Spleen (tissue), 11 donors: ENCODE data around the gene SCYGR3. TPM values are rescaled to one million over a fixed set of nuclear protein-coding genes. Genes with fewer than 3 reads are reported as not detected.

Source experiments
- DNase-seq: peaks from one replicate; pipeline ENCODE4 v3.0.0-alpha.2; 2020
- H3K27ac ChIP-seq, 8 donors: fragments of 200-600 bp; sonication (generic) in 7 of 8; 1 replicate in 4 of 8; 2 replicates in 4 of 8; pipeline versions ENCODE4 v1.5.0 to v1.8.0; 2016 to 2021; ENCODE audit warnings: inconsistent platforms in 4 of 8, mild to moderate bottlenecking in 4 of 8, moderate library complexity in 1 of 8
- H3K27me3 ChIP-seq, 7 donors: fragments of 200-600 bp; sonication (generic) in 6 of 7; replicated peaks in 1 of 7; 1 replicate in 4 of 7; 2 replicates in 3 of 7; pipeline versions ENCODE4 v1.5.0 to v1.8.0; 2016 to 2021; ENCODE audit warnings: inconsistent platforms in 3 of 7, mild to moderate bottlenecking in 1 of 7
- H3K36me3 ChIP-seq, 6 donors: fragments of 200-600 bp; sonication (generic) in 5 of 6; 1 replicate in 4 of 6; 2 replicates in 2 of 6; pipeline versions ENCODE4 v1.5.0 to v1.8.0; 2016 to 2021; ENCODE audit warnings: inconsistent platforms in 2 of 6
- H3K4me1 ChIP-seq, 6 donors: fragments of 200-600 bp; sonication (generic) in 5 of 6; 1 replicate in 3 of 6; 2 replicates in 3 of 6; pipeline versions ENCODE4 v1.5.0 to v1.8.0; 2016 to 2021; ENCODE audit warnings: inconsistent platforms in 3 of 6
- H3K4me3 ChIP-seq, 8 donors: fragments of 200-600 bp; sonication (generic) in 7 of 8; 1 replicate in 4 of 8; 2 replicates in 4 of 8; pipeline versions ENCODE4 v1.5.0 to v1.8.0; 2016 to 2021; ENCODE audit warnings: inconsistent platforms in 4 of 8, mild to moderate bottlenecking in 4 of 8, moderate library complexity in 2 of 8
- H3K9me3 ChIP-seq, 8 donors: fragments of 200-600 bp; sonication (generic) in 7 of 8; 1 replicate in 4 of 8; 2 replicates in 4 of 8; pipeline versions ENCODE4 v1.5.0 to v1.8.0; 2016 to 2021; ENCODE audit warnings: inconsistent platforms in 4 of 8
- POLR2A ChIP-seq, 3 donors: fragments of 450-650 bp; IDR thresholded peaks; one replicate each; pipeline ENCODE4 v1.5.1; 2017; ENCODE audit warnings: antibody characterized with exemption in 3 of 3, mild to moderate bottlenecking in 1 of 3
- POLR2AphosphoS5 ChIP-seq, 3 donors: sonication (generic); formaldehyde crosslinking; IDR thresholded peaks; one replicate each; pipeline ENCODE4 v1.5.1; 2017; ENCODE audit warnings: antibody characterized with exemption in 3 of 3
- WGBS, 5 donors: extraction: QIAGEN DNeasy Blood & Tissue Kit in 3 of 5; methylation state at CpG; one replicate each; pipeline versions ENCODE4 v1.1.5 to v1.1.7; 2013 to 2018; 5-methylcytosine and 5-hydroxymethylcytosine counted together
- intact Hi-C: fragments of 100-400 bp; cut with DNase I; formaldehyde crosslinking; loops from one replicate; pipeline ENCODE4 v1.15.0; 2023; ENCODE audit warnings: low total_unique reads
- polyA plus RNA-seq, 3 donors: library from polyadenylated mRNA; stranded (reverse); fragments of 200-250 nt; gene quantifications; one replicate each; pipeline ENCODE4 v1.2.1, GENCODE V29; 2013
- total RNA-seq, 7 donors: library from RNA; depleted of rRNA in 3 of 7; stranded (reverse); fragments of >200 nt in 3 of 7; fragmentation: NEBNext Ultra II Directional in 4 of 7; extraction: Animal tissue kit (Norgen Biotek cat#: 25700) in 4 of 7; gene quantifications; one replicate each; pipeline versions ENCODE4 v1.1.0 to v1.2.1, GENCODE V29; 2016 to 2021
- TF ChIP-seq, protein P1 (sequence below), 11 experiments: fragments of 200-600 bp in 7 of 11; fragments of 450-650 bp in 4 of 11; sonication (generic) in 4 of 11; IDR thresholded peaks in 8 of 11; conservative IDR thresholded peaks in 3 of 11; 1 replicate in 7 of 11; 2 replicates in 4 of 11; pipeline versions ENCODE4 v1.4.0 to v1.8.0; 2016 to 2021; ENCODE audit warnings: antibody characterized with exemption in 11 of 11, inconsistent platforms in 4 of 11, mild to moderate bottlenecking in 1 of 11
- donor health status: healthy with polysubstance abuse.
- donor health status: DM: no; HTN: no; CAD: no; lungs with moderate emphysema.
- donor health status: DM: no; HTN: no; CAD: no.
- donor health status: Bipolar disorder and iron deficiency.
- donor health status: healthy.
- donor health status: DM: no; HTN: no; CAD: no.
- donor health status: DM: yes; HTN: yes; CAD: no.

The SCYGR3 gene
- total and polyA plus RNA-seq, 10 donors: not detected

DNA sequence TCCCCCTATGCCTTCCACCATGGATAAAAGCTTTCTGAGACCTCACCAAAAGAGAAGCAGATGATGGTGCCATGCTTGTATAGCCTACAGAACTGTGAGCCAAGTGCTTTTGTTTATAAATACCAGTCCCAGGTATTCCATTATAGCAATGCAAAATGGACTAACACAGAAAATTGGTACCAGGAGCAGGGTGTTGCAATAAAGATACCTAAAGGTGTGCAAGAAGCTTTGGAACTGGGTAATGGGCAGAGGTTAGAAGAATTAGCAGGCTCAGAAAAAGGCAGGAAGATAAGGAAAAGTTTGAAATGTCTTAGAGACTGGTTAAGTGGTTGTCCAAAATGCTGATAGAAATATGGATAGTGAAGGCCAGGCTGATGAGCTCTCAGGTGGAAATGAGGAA lies 32.3 kb downstream of the SCYGR3 start:
- H3K36me3 ChIP-seq: no peaks in the 10 kb centered on the region
- H3K27me3 ChIP-seq: no peaks in the 10 kb centered on the region
- no peak for DNase-seq
- intact Hi-C loops: no loop called here
- no peaks in the 10 kb centered on the region for H3K4me1 ChIP-seq
- no peak overlapping the region for H3K4me3 ChIP-seq
- TF ChIP-seq POLR2A (IDR thresholded peaks at IDR 0.05) (no peak), POLR2AphosphoS5 (IDR thresholded peaks at IDR 0.05) (no peak)
- TF ChIP-seq, protein P1, sequence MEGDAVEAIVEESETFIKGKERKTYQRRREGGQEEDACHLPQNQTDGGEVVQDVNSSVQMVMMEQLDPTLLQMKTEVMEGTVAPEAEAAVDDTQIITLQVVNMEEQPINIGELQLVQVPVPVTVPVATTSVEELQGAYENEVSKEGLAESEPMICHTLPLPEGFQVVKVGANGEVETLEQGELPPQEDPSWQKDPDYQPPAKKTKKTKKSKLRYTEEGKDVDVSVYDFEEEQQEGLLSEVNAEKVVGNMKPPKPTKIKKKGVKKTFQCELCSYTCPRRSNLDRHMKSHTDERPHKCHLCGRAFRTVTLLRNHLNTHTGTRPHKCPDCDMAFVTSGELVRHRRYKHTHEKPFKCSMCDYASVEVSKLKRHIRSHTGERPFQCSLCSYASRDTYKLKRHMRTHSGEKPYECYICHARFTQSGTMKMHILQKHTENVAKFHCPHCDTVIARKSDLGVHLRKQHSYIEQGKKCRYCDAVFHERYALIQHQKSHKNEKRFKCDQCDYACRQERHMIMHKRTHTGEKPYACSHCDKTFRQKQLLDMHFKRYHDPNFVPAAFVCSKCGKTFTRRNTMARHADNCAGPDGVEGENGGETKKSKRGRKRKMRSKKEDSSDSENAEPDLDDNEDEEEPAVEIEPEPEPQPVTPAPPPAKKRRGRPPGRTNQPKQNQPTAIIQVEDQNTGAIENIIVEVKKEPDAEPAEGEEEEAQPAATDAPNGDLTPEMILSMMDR (IDR thresholded peaks at IDR 0.05 in 8 of 11, conservative IDR thresholded peaks at IDR 0.05 in 3 of 11): no peak
- peaks cover 0 to 21% (median 16%) of the 10 kb centered on the region in 8 donors for H3K9me3 ChIP-seq
- H3K27ac ChIP-seq: no peak overlapping the region

DNA sequence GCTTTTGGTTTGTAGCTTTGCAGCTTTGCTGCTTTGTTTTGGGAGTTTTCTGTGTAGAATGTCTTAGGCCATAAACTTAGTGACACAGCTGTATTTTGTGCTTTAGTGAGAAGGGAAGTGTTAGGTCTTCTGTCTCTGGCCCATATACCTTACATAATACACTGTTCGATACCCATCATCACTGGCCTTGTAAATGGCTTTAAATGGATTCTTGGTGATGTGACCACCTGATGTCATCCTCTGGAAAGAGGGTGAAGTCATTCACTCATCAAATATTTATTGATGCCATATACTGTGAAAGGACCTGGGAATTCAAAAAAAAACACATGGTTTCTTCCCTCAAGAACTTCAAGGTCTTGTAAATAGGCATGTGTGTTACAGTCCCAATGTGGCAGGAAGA lies 34.8 kb downstream of the SCYGR3 start:
- DNase-seq: no peak
- intact Hi-C loops: no loop called here
- no peak overlapping the region for H3K27ac ChIP-seq
- TF ChIP-seq POLR2AphosphoS5 (IDR thresholded peaks at IDR 0.05) (no peak), POLR2A (IDR thresholded peaks at IDR 0.05) (no peak)
- TF ChIP-seq, protein P1 (IDR thresholded peaks at IDR 0.05 in 8 of 11, conservative IDR thresholded peaks at IDR 0.05 in 3 of 11): no peak
- H3K36me3 ChIP-seq: no peaks in the 10 kb centered on the region
- peaks cover 0 to 21% (median 16%) of the 10 kb centered on the region in 8 donors for H3K9me3 ChIP-seq
- no peaks in the 10 kb centered on the region for H3K4me1 ChIP-seq
- 50 to 100% (median 95%) methylated on average over 1 of the region's 1 CpG for WGBS, 5 donors
- H3K27me3 ChIP-seq: no peaks in the 10 kb centered on the region
- H3K4me3 ChIP-seq: no peak overlapping the region

GRCh38 chr2:227578642-227579041 lies 36.0 kb downstream of the SCYGR3 start:
- Histone ChIP-seq H3K9me3 (peaks cover 0 to 20% (median 16%) of the 10 kb centered on the region in 8 donors), H3K4me3 (no peak overlapping the region), H3K4me1 (no peaks in the 10 kb centered on the region), H3K36me3 (no peaks in the 10 kb centered on the region), H3K27ac (no peak overlapping the region), H3K27me3 (no peaks in the 10 kb centered on the region)
- WGBS, 5 donors: 74 to 89% (median 80%) methylated on average over 2 of the region's 2 CpGs
- TF ChIP-seq POLR2AphosphoS5 (IDR thresholded peaks at IDR 0.05) (no peak), POLR2A (IDR thresholded peaks at IDR 0.05) (no peak)
- TF ChIP-seq, protein P1 (IDR thresholded peaks at IDR 0.05 in 8 of 11, conservative IDR thresholded peaks at IDR 0.05 in 3 of 11): no peak
- intact Hi-C loops: no loop called here
- no peak for DNase-seq

- Histone ChIP-seq H3K4me1 (no peaks in the 10 kb centered on the region), H3K27ac (no peak overlapping the region), H3K36me3 (no peaks in the 10 kb centered on the region), H3K4me3 (no peak overlapping the region), H3K9me3 (peaks cover 0 to 10% (median 6%) of the 10 kb centered on the region in 8 donors), H3K27me3 (no peaks in the 10 kb centered on the region)
- intact Hi-C loops: no loop called here
- WGBS, 5 donors: 52 to 76% (median 64%) methylated on average over 2 of the region's 2 CpGs
- TF ChIP-seq POLR2AphosphoS5 (IDR thresholded peaks at IDR 0.05): no peak
- TF ChIP-seq, protein P1 (IDR thresholded peaks at IDR 0.05 in 8 of 11, conservative IDR thresholded peaks at IDR 0.05 in 3 of 11): no peak
- no peak for TF ChIP-seq POLR2A (IDR thresholded peaks at IDR 0.05)
- DNase-seq: no peak
These were observed 37.1 kb downstream of the SCYGR3 start for GRCh38 chr2:227577555-227577954.
